ENCODE results near the gene SCAMP2. TPM values are rescaled to one million over a fixed set of nuclear protein-coding genes. Genes with fewer than 3 reads are reported as not detected.

The SCAMP2 gene
- total and polyA plus RNA-seq, 2 donors (not counting 1 experiment from before 2014, with no cell fraction given), result 85.1 to 105 TPM

DNA sequence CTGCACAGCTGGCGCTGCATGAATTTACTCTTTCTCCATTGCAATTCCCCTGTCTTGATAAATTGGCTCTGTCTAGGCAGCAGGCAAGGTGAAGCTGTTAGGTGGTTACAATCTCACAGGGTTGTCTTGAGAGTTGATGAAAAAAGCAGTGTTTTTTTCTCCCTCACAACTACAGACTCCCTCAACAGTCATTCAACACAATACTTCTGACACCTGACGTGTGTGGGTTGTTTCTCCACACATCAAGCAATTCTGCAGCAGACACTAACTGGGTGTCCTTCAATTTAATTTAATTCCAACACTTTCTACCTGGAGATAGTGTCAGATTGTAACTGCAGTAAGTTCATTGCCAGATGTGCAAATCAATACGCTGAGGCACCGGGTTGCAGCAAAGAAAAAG lies 5.1 kb upstream of the SCAMP2 start:
- Histone ChIP-seq H3K79me2 (ENCODE audit: control insufficient read depth, insufficient read depth, low read length) (no peaks in the 10 kb centered on the region), H3K9ac (ENCODE audit: low read length) (no peak overlapping the region), H3K27ac (ENCODE audit: low read length in 2 of 2) (no peak overlapping the region), H3K36me3 (replicated peaks in 1 of 2; ENCODE audit: control extremely low read depth in 1 of 2, control insufficient read depth in 1 of 2, extremely low read depth in 1 of 2, insufficient read depth in 2 of 2, low read length in 1 of 2) (no peaks in the 10 kb centered on the region), H4K20me1 (ENCODE audit: control insufficient read depth, insufficient read depth, low read length, poor library complexity, severe bottlenecking) (no peaks in the 10 kb centered on the region), H3K9me3 (ENCODE audit: control extremely low read depth in 1 of 3, control insufficient read depth in 2 of 3, insufficient read depth in 1 of 3, low read length in 2 of 3) (peaks cover 0 to 9% (median 3%) of the 10 kb centered on the region in 3 donors), H2AFZ (ENCODE audit: insufficient read depth, low read depth, low read length, poor library complexity, severe bottlenecking) (no peak overlapping the region), H3K4me2 (replicated peaks; ENCODE audit: low read depth, low read length, poor library complexity, severe bottlenecking) (no peak overlapping the region), H3K4me1 (ENCODE audit: control insufficient read depth in 2 of 2, insufficient read depth in 2 of 2, low read length in 2 of 2) (peaks cover 3 to 7% of the 10 kb centered on the region in 2 donors), H3K27me3 (replicated peaks in 1 of 4; ENCODE audit: control extremely low read depth in 1 of 4, control insufficient read depth in 3 of 4, insufficient read depth in 4 of 4, low read length in 3 of 4) (no peaks in the 10 kb centered on the region), H3K4me3 (ENCODE audit: control extremely low read depth in 1 of 5, extremely low read depth in 1 of 5, insufficient read depth in 1 of 5, low read depth in 2 of 5, low read length in 4 of 5) (no peak overlapping the region)
- DNase-seq (no peak), ATAC-seq (ENCODE audit: low read depth) (no peak)
- Mint-ChIP-seq H3K27me3 (no peaks in the 10 kb centered on the region), H3K27ac (no peak overlapping the region), H3K4me1 (peaks cover 5% of the 10 kb centered on the region), H3K9me3 (ENCODE audit: insufficient read depth) (no peaks in the 10 kb centered on the region), H3K4me3 (no peak overlapping the region)
- CTCF ChIA-PET, result interaction anchor here (2.8 kb wide), 1 partner anchor 23 kb away, joined by 9 read pairs; no protein-coding TSS in a partner anchor
- 100% methylated on average over 1 of the region's 4 CpGs for WGBS (ENCODE audit: insufficient coverage)
- POLR2A ChIA-PET, result no interaction called here
- intact Hi-C loops (cut with micrococcal nuclease), result no loop called here
- TF ChIP-seq CTCF (IDR thresholded peaks at IDR 0.05) (no peak), EZH2 (IDR thresholded peaks at IDR 0.05; ENCODE audit: borderline replicate concordance, insufficient read depth, low read depth, low read length, poor library complexity, severe bottlenecking) (no peak)

GRCh38 chr15:74873756-74874424 lies 725 bp upstream of the SCAMP2 start:
- H3K27me3 Mint-ChIP-seq, result no peaks in the 10 kb centered on the region
- Histone ChIP-seq H3K4me3 (ENCODE audit: control extremely low read depth in 1 of 5, extremely low read depth in 1 of 5, insufficient read depth in 1 of 5, low read depth in 2 of 5, low read length in 4 of 5) (peak overlapping the region; percentile 64 to 91 (median 83)), H3K79me2 (ENCODE audit: control insufficient read depth, insufficient read depth, low read length) (peaks cover 42% of the 10 kb centered on the region), H2AFZ (ENCODE audit: insufficient read depth, low read depth, low read length, poor library complexity, severe bottlenecking) (peak overlapping the region; percentile 95), H3K27me3 (replicated peaks in 1 of 4; ENCODE audit: control extremely low read depth in 1 of 4, control insufficient read depth in 3 of 4, insufficient read depth in 4 of 4, low read length in 3 of 4) (no peaks in the 10 kb centered on the region), H3K36me3 (replicated peaks in 1 of 2; ENCODE audit: control extremely low read depth in 1 of 2, control insufficient read depth in 1 of 2, extremely low read depth in 1 of 2, insufficient read depth in 2 of 2, low read length in 1 of 2) (peaks cover 0 to 4% of the 10 kb centered on the region in 2 experiments), H3K9me3 (ENCODE audit: control extremely low read depth in 1 of 3, control insufficient read depth in 2 of 3, insufficient read depth in 1 of 3, low read length in 2 of 3) (no peaks in the 10 kb centered on the region), H3K9ac (ENCODE audit: low read length) (peak overlapping the region; percentile 88), H3K4me2 (replicated peaks; ENCODE audit: low read depth, low read length, poor library complexity, severe bottlenecking) (peak overlapping the region; percentile 98), H4K20me1 (ENCODE audit: control insufficient read depth, insufficient read depth, low read length, poor library complexity, severe bottlenecking) (peaks cover 32% of the 10 kb centered on the region), H3K4me1 (ENCODE audit: control insufficient read depth in 2 of 2, insufficient read depth in 2 of 2, low read length in 2 of 2) (peaks cover 31 to 45% of the 10 kb centered on the region in 2 donors), H3K27ac (ENCODE audit: low read length in 2 of 2) (peak overlapping the region; percentile 38 to 59)
- intact Hi-C loops (cut with micrococcal nuclease), result loop anchor here (1.0 to 2.0 kb wide), 7 partner anchors 15 to 328 kb away; partner anchors contain the start of genes COX5A, FAM219B, MPI and ULK3
- POLR2A ChIA-PET, result interaction anchor here (0.5 to 0.9 kb wide), 3 partner anchors 16 to 151 kb away, joined by 3 to 4 read pairs (median 4); no protein-coding TSS in a partner anchor
- CTCF ChIA-PET, result interaction anchor here (0.9 to 3.1 kb wide), 4 partner anchors 16 to 32 kb away, joined by 3 to 16 read pairs (median 4); partner anchors contain the start of gene MPI
- TF ChIP-seq EZH2 (IDR thresholded peaks at IDR 0.05; ENCODE audit: borderline replicate concordance, insufficient read depth, low read depth, low read length, poor library complexity, severe bottlenecking) (no peak), CTCF (IDR thresholded peaks at IDR 0.05) (no peak)
- H3K4me1 Mint-ChIP-seq, result peaks cover 37% of the 10 kb centered on the region
- 21% methylated on average over 10 of the region's 16 CpGs for WGBS (ENCODE audit: insufficient coverage)
- peak overlapping the region; percentile 98 for H3K27ac Mint-ChIP-seq
- no peak for ATAC-seq (ENCODE audit: low read depth)
- H3K9me3 Mint-ChIP-seq (ENCODE audit: insufficient read depth), result no peaks in the 10 kb centered on the region
- H3K4me3 Mint-ChIP-seq, result peak overlapping the region; percentile 95
- no peak for DNase-seq

Data from B cell (primary cell).